ENCODE results near the gene CDH12.
"Not testable (repeated sequence)": the region's sequence is repeated elsewhere in the genome, so short reads cannot be mapped to it uniquely, and the experiment has no call there.

The CDH12 gene

DNA sequence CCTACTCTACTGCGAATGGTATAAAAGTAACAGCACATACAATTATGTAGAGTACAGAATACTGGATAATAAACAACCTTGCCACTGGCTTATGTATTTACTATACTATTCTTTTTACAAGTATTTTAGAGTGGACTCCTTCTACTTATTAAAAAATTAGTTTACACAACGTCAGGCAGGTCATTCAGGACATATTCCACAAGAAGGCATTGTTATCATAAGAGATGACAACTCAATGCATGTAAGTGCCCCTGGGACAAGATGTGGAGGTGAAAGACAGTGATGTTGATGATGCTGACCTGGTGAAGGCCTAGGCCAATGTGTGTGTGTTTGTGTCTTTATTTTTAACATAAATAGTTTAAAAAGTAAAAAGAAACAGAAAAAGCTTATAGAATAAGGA, 421.7 kb downstream of the CDH12 start:
- no peak for FAIRE-seq

DNA sequence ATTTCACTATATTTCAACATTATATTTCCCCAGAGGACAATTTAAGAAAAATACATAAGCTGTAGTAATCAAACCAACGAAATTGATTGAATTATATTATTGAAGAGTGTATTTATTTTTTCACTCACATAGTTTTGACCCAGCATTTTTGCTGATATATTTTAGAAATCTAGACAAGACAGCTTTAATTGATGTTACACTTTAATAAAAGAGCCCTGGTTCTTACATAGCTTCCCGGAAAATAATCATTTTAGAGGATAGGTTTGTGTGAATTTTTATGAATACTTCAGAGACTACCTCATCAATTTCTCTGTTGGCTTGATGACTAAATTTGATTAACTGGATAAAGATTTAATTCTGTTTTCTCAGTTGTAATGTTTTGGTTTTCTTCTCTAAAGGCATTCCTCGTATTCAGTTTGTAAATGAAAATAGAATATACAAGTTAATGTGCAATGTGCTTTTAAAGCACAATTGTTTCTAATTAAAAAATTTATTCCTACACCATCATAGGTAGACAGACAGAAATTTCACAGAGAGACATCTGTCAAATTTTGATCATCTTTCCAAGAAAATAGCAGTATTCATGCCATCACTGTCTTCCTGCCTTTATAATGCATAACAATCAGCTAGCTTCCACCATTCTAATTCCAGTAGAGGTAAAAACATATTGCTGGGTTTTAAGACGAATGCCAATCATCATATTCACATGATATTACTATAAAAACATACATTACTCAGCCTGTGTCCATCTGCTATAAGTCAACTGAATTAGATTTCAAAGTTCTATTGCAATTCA, 441.4 kb downstream of the CDH12 start:
- FAIRE-seq, result no peak

DNA sequence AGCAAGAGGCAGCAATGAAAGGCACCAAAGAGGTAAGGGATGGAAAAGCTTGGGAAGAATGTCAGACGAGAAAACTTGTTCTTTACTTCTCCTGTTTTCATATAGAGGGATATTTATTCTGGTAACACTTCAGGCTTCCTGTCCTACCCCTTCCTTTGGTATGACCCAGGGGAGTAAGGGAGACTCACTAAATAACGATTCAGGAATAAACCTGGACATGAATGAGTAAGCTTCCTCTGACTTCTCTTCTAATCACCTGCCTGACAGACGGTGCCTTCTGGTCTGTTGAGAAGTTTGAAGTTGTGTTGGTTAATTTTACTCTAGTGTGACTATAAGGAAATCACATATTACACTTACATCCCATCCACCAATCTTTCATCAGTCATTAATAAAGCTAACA, 461.2 kb downstream of the CDH12 start:
- FAIRE-seq, result no peak

DNA sequence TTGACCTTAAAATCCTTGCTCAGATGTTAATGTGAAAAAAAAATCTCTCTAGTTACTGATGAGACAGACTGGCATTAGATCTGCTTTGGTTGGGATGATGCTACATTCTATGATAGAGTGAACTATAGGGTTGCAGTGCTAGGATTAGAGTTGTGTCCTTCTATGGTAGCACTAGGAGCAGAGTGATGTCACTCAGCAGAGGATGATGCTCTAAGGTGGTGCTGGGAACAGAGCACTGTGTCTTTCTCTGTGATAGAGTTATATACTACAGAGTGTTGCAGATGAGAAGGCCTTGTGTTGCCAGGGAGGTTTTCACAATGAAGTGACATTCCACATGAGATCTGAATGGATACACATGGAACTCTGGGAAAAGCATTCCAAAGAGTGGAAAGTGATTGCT, 462.3 kb downstream of the CDH12 start:
- FAIRE-seq, result no peak

DNA sequence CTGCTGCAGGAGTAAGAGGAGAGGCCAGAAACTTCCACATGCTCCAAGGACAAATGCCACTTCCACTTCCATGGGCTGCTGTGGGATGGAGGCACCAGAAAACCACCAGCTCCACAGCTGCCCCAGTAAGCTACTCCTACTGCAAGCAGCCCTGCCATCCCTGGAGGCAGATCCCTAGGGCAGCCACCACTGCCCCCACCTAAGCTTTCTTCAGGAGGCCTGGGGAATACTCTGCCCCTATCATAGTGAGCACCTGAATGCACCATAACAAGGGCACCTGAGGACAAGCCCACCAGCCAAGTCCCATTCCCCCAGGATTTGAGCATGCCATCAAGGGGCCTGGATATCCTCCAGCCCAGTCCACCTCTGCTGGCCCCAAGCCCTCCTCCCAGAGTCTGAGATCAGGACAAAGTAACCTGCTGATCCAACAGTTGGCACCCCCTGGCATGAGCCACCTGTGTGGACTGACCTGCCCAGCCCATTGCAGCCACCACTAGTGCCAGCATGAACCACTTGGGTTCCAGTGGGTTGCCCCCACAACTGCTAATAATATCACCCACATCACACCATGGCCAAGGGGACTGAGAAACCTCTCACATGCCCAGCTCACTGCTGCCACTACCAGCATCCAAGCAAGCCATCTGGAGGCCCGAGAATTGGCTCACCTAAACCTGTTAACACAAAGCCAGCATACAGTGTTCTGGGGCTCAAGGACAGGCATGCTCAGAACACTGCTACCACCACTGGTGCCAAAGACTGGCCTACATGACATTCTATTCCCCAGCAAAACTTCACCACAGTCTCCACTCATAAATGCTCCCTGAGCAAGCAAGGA, 480.1 kb downstream of the CDH12 start:
- no peak for FAIRE-seq

DNA sequence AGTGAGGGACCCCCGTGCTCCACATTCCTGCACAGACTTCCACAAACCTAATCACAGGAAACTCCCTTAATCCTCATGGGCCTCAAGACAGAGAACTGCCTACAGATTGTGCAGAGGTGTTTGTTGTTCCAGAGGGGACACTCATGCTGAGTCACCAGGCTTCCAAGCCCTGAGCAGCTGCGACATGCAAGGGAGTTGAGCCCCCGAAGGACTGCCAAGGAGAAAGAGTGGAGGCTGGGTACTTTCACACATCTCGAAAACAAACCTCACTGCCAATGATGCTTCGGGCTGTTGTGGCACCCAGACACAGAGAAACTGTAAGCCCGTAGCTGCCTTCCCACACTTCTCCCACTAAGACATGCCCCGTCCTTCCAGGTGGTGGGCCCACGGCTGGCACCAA, 480.8 kb downstream of the CDH12 start:
- FAIRE-seq, result no peak

DNA sequence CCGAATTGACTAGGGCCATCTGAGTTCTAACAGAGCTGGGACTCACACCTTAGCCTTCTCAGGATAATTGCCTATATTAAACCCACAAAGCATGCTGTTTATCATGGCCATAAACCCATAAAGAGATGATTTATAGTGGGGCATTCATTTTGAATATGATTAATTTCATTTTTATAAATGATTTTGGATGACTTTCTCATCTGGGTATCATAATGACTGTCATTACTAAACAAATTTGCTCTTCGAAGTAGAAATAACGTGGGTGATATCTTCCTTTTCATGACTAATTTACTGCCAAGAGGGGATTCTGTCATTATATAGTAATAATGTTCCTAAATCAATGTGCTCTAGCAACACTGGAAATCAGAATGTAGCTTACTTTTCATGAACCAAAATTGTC, 498.2 kb downstream of the CDH12 start:
- FAIRE-seq, result no peak

DNA sequence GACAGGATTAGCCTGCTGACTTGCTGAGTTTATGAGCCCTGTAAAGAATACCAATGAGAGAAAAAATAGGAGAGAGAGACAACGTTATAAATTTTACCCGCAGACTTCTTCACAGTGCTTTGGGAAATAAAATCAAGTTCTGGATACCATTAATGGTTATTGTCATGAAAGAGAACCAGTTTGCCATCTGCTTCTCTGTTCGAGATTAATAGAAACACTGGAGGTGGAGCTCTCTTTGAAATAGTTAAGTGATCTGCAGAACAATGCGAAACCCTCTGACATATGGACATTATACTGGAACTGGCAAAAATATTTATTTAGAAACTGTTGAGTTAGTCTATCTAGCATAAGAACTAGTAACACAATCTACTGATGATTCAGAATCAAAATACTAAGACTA, 500.7 kb downstream of the CDH12 start:
- no peak for FAIRE-seq

DNA sequence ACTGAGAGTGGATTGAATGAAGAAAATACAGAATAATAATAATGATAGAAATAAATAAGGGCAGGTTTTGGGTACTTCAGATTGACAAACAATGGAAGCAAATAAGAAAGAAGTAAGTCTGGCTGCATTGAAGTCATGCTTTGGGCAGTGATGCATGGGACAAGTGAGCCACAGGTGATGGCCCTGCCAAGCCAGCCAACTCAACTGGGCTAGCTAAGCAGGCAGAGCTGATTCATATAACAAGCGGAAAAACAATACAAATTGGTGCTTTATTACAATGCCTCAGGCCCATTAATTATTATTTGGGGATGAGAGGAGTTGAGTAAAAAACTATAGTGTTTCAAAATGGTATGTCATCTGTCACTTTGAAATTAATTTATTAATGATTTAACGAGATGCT, 502.0 kb downstream of the CDH12 start:
- FAIRE-seq, result no peak

DNA sequence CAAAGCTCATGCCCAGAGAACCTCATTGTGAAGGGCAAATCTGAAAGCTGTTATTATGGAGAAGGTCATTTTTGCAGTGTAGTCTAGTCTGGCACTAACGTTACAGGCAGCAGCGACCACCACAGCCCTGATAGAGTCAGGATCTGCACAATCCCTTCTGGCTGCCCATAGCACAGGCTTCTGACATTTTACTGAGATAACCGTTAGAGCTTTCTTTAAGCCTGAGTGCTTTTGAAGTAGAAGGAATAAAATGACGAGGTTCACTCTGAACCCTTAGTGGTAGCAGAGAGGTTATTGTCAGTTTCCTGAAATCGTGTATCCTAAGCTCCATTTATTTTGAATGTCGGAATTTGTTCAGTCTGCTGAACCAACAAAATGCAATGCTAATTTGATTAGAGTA, 505.1 kb downstream of the CDH12 start:
- FAIRE-seq, result no peak

DNA sequence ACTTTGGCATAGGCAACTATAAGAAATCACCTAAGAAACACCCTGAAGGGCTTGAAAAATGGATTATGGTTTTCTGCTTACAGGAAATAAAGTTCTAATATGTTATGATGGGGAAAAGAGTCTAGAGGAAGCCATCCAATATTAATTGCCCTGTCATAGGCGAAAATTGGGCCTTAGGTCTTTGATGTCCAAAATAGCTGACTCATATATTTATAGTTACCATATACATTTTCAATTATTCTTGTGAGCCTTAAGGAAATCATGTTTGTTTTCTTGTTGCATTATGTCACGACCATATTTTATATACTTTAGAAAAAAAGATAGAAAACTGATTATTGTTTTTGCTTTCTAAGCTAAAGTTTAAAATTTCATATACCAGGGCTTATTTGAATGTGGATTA, 509.1 kb downstream of the CDH12 start:
- no peak for FAIRE-seq

DNA sequence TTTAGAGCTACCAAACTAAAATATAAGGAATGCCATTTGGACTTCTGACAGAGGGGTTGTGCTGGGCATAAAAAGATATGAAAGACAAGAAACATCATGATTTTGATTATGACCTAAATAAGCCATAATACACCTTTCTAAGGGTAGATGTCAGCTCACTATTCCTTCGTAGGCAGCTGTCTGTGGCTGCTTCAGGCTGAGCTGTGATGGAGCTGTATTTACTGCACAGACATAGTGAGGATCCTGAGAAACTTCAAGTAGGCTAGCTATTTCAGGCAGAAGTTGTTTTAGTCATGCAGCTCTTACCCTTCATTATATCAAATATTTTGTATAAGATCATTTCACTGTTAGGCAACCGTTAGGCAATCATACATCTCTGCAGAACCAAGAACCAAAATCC, 511.7 kb downstream of the CDH12 start:
- no peak for FAIRE-seq

DNA sequence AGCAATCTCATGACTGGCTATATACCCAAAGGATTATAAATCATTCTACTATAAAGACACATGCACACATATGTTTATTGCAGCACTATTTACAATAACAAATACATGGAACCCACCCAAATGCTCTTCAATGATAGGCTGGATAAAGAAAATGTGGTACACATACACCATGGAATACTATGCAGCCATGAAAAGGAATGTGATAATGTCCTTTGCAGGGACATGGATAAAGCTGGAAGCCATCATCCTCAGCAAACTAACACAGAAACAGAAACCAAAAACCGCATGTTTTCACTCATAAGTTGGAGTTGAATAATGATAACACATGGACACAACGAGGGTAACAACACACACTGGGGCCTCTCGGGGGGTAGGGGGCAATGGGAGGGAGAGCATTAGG, 520.2 kb downstream of the CDH12 start:
- FAIRE-seq, result not testable (repeated sequence)

DNA sequence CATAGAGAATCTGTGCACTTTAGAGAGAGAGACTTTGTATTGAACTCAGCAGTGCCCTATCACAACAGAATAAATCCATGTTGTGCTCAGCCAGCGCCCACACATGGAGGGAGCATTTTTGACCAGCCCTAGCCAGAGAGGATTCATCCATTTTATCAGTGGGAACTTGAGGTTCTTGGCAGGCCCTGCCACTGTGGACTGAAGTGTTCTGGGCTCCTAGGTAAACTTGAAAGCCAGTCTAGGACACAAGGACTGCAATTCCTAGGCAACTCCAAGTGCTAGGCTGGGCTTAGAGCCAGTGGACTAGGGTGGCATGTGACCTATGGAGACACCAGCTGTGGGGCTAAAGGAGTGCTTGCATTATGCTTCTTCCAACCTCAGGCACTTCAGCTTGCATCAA, 523.5 kb downstream of the CDH12 start:
- FAIRE-seq, result no peak

DNA sequence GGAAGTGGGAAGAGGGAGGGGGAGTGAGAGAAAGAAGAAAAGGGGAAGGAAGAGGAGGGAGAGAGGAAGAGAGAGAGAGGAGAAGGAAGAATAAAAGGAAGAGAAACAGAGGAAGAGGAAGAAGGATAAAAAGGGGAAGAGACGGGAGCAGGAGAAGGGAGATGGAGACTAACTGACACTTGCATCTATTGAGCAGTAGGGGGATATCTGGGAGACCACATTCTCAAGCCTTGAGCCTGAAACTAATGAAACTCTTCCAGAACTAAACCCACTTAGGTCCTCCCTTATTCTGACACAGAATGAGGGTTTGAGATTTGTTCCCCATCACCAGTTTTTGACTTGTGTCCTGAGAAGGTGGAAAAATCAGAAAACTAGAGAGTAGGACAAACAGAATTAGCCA, 533.3 kb downstream of the CDH12 start:
- FAIRE-seq, result no peak

DNA sequence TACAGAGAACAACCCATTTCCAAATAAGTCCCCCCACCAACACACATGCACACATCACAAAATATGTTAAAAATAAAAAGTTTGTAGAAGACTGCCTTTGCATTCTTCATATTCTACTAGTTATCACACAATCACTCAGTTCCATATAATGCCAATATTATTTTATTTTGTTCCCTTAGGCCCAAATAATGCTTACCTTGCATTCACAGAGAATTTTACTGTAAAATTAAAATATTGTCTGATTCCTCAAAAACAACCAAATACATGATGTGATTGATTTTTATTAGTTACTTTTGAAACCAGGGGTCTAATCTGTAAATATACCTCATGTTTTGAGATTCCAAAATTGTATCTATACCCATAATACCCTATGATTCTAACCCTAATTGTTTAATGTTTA, 536.9 kb downstream of the CDH12 start:
- FAIRE-seq, result no peak

DNA sequence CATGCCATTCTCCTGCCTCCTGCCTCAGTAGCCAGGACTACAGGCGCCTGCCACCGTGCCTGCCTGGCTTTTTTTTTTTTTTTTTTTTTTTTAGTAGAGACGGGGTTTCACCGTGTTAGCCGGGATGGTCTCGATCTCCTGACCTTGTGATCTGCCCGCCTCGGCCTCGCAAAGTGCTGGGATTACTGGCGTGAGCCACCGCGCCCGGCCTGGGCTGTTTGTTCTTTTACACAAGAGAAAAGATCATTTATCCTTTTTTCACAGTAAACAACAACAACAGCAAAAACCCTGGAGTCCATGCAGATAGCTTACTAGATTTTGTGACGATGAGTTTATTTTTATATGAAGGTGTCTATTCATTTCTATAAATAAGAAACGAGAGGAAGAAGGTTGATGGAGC, 538.1 kb downstream of the CDH12 start:
- not testable (repeated sequence) for FAIRE-seq

DNA sequence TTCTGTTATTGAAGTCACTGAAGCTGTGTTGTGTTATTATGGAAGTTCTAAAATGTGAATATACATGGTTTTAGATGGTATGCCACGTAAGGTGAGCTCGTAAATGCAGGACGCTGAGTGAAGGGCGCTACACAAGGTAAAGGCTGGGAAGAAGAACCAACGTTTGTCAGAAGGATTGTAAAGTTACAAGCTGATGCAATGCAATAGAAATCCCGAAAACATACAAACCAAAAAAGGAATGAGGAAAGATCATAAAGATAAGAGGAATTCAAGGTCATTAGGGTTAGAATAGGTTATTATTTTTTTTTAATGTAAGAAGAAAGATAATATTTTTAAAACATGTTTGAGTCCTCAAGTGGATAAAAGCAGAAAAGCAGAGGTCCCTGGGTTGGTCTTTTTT, 538.6 kb downstream of the CDH12 start:
- no peak for FAIRE-seq

DNA sequence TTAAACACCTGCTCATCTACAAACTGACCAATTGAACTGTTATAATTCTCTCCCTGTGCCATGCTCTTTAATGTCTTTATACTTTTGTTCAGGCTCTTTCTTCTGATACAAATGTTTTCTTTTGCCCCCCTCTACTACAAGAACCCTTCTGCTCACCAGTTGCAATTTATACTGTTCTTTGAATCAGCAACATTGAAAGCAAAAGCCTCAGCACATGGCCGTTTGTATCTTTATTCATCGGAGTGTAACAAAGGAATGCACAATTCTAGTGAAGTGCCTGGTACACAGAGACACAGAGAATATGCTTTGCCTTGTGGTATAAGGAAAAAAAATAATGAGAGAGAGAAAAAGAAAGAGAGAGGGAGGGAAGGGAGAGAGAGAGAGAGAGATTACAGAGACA, 547.1 kb downstream of the CDH12 start:
- FAIRE-seq, result no peak

DNA sequence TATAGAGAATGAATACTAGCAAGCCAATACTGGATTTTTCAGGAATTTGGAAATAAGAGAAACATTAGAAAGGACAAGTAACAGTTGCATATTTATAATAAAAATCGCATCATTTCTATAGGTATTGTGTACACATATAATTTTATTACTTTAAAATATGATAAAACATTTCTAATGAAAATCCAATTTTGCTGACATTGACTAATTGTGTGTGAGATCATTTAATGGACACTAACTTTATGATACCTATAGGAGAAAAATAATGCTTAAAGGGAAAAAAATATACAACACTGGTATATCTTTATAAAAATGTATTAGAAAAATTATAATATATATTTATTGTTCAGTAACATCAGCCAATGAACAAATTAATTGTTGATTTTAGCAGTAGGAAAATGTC, 557.3 kb downstream of the CDH12 start:
- FAIRE-seq, result peak; percentile 3

DNA sequence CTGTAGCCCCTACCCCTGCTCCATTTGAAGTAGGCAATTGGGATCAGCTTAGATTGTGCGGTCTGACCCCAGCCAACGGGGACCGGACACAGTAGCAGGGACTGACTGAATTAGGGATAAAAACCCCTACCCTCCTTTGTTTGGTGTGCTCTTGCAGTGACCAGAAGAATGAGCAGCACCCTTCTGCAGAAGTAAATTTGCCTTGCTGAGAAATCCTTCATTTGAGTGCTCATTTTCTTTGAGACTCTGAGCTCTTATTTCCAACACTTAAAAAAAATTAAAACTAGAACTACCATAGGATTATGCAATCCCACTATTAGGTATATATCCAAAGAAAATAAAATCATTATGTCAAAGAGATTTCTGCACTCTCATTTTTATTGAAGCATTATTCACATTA, 560.0 kb downstream of the CDH12 start:
- no peak for FAIRE-seq

DNA sequence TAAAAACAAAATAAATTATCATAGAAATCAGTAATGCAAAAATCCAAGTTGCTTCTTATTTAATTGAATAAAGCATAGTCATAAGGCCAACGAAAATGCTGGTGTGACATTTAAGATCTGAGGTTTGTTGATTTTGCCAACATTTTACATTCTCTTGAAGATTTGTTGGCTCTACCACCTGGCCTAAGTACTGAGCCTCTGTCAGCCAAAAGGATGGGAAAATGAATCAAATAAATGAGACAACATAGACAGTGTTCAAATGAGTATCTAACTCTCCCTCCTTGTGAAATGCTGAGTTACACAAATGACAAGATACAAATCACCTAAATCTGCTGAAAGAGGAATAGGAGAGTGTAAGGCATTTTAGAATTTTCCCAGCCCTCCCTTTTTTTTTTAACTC, 575.0 kb downstream of the CDH12 start:
- no peak for FAIRE-seq

DNA sequence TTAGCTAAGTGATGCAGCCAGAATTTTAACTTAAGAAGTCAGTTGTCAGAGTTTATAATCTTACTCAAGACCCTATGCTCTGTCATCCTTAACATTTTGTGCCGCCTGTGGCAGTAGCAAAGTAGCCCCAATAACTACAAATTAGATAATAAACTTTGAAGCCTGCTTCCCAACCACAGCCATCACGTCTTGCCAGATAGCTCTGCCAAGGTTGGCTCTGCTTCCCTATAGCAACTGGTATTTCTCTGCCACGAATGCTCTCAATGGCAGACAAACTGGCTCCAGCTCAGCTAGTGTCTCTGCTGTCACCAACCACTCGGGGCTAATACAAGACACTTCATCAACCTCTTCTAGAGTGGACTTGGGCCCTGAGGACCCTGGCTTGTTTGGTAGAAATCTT, 576.1 kb downstream of the CDH12 start:
- FAIRE-seq, result no peak

DNA sequence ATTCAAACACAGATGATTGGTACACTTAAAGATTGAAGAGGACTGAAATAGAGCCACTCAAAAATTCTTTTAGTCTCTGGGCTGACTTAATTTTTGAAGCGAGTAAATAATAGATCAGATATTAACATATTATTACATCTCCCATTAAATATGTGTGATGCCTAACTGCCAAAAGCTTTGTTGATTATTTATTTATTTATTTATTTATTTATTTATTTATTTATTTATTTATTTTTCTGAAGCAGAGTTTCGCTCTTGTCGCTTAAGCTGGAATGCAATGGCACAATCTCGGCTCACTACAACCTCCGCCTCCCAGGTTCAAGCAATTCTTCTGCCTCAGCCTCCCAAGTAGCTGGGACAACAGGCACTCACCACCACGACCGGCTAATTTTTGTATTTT, 587.3 kb downstream of the CDH12 start:
- not testable (repeated sequence) for FAIRE-seq

DNA sequence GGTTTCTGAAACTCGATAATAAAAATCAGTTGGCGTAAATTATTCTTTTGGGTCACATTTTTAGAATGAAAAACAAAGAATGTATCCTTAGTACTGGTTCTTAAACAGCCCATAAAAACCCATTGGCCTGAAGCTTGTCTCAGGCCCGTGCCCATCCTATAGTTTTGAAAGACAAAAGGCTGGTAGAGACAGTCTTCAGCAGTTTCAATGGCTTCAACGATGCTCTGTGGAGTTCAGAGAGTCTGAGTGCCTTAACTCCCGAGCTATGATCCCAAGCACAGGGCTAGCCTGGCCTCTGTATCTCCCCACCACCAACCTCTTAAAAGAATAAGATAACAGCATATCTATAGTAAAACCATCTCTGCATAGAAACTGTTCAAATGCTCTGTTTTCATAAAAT, 595.0 kb downstream of the CDH12 start:
- no peak for FAIRE-seq
